Stomach smooth muscle (tissue), 2 donors: ENCODE measurements around the gene AAMP.

ENCODE experiments used
- H3K27ac ChIP-seq: one replicate; pipeline ENCODE4 v1.7.0; 2013; ENCODE audit warnings: mild to moderate bottlenecking, low read length, inconsistent platforms
- H3K27me3 ChIP-seq, 2 donors: one replicate each; pipeline ENCODE4 v1.7.0; 2013; ENCODE audit warnings: low read length in 2 of 2; ENCODE audit not compliant: insufficient read depth in 2 of 2, control insufficient read depth in 1 of 2
- H3K36me3 ChIP-seq, 2 donors: one replicate each; pipeline ENCODE4 v1.7.0; 2013; ENCODE audit warnings: low read length in 2 of 2; ENCODE audit not compliant: control insufficient read depth in 2 of 2, insufficient read depth in 2 of 2
- H3K4me1 ChIP-seq: one replicate; pipeline ENCODE4 v1.7.0; 2013; ENCODE audit warnings: low read length; ENCODE audit not compliant: control insufficient read depth, insufficient read depth
- H3K4me3 ChIP-seq, 2 donors: one replicate each; pipeline ENCODE4 v1.7.0; 2013; ENCODE audit warnings: low read length in 2 of 2
- H3K9ac ChIP-seq, 2 donors: one replicate each; pipeline ENCODE4 v1.7.0; 2013; ENCODE audit warnings: low read length in 2 of 2, mild to moderate bottlenecking in 1 of 2
- H3K9me3 ChIP-seq, 2 donors: one replicate each; pipeline ENCODE4 v1.7.0; 2013; ENCODE audit warnings: low read length in 2 of 2; ENCODE audit not compliant: control insufficient read depth in 2 of 2
- donor health status: healthy.
- donor health status: Pancreatic carcinoma.

The AAMP gene

GRCh38 chr2:218256612-218257350 is 13.2 kb downstream of the AAMP start:
- no peak overlapping the region for H3K9ac ChIP-seq
- peaks cover 42% of the 10 kb centered on the region for H3K4me1 ChIP-seq
- peak overlapping the region; percentile 6 for H3K27ac ChIP-seq
- no peak overlapping the region for H3K4me3 ChIP-seq
- H3K27me3 ChIP-seq = no peaks in the 10 kb centered on the region
- no peaks in the 10 kb centered on the region for H3K9me3 ChIP-seq
- peaks cover 39% of the 10 kb centered on the region in 2 donors for H3K36me3 ChIP-seq

DNA sequence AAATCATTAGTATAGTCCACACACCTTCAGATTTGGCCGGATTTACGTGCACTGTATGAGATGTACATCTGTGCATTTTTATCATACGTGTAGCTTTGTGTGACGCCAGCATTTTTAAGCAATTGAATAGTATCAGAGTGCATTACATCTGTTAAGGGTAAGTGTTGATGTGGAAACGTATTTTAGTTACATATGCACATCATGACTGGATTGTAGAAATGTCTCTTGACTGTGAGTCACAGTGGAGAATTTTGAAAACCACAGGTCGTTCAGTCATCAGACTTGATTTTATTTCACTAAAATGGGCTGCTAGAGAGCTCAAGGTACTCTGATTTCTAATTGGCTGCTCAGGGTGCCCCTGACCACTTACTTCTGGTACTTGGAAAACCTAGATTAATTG is 14.5 kb downstream of the AAMP start:
- Histone ChIP-seq H3K4me3 (no peak overlapping the region), H3K36me3 (peaks cover 50 to 51% of the 10 kb centered on the region in 2 donors), H3K27ac (no peak overlapping the region), H3K4me1 (peaks cover 29% of the 10 kb centered on the region), H3K9me3 (no peaks in the 10 kb centered on the region), H3K9ac (no peak overlapping the region), H3K27me3 (no peaks in the 10 kb centered on the region)

DNA sequence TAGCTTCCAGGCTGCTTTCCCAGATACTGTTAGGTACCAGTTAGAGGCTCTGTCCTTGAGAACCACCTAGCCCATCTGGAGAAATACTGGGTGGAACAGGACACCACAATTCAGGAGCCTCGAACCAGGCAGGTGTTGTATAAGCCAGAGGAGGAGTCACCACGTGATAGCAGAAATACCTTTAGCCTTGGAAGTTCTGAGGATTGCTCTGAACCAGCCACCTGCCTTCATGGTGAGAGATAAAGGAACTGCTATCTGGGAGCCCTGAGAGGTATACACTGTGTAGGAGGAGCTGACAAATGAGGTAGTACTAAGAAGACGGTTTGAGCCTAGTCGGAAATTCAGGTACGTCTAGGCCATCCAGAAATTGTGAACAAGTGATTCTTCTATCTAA is 16.7 kb downstream of the AAMP start:
- Histone ChIP-seq H3K27ac (no peak overlapping the region), H3K4me1 (peaks cover 8% of the 10 kb centered on the region), H3K27me3 (no peaks in the 10 kb centered on the region), H3K36me3 (peaks cover 68% of the 10 kb centered on the region in 2 donors), H3K9me3 (no peaks in the 10 kb centered on the region), H3K4me3 (no peak overlapping the region), H3K9ac (no peak overlapping the region)

DNA sequence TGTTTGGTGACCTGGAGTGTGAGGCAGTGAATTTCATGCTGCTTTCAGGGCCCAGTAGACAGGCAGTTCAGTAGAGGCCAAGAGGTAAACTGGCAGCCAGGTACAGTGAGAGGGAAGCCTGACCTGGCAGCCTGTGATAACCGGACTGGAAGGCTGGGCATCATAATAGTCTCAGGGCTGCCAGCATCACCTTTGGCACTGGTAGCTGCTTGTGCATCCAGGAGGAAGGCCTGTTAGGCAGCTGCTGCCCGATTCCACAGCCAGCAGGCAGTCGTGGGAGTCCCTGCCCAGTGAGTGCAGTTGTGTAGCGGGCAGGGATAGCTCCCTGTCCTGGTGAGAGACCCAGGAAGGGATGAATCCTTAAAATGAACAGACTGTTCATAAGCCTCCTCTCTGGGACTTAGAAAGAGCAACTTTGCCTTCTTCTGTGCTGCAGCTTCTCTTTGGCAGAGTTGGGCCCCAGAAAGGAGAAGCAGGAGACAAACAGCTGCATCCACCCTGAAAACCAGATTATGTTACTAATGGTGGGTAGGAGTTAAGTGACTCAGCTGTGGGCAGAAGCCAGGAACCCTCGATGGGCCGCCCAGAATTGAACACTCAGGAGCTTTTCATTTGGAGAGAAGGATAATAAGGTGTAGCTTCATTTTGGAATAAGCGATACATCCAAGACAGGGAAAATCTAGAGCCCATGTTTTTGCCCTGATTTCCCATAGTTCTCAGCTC is 17.3 kb downstream of the AAMP start:
- H3K4me3 ChIP-seq = no peak overlapping the region
- H3K27ac ChIP-seq = peak overlapping the region; percentile 11
- H3K27me3 ChIP-seq = no peaks in the 10 kb centered on the region
- peaks cover 8% of the 10 kb centered on the region for H3K4me1 ChIP-seq
- H3K36me3 ChIP-seq = peaks cover 72 to 73% of the 10 kb centered on the region in 2 donors
- no peak overlapping the region for H3K9ac ChIP-seq
- H3K9me3 ChIP-seq = no peaks in the 10 kb centered on the region

DNA sequence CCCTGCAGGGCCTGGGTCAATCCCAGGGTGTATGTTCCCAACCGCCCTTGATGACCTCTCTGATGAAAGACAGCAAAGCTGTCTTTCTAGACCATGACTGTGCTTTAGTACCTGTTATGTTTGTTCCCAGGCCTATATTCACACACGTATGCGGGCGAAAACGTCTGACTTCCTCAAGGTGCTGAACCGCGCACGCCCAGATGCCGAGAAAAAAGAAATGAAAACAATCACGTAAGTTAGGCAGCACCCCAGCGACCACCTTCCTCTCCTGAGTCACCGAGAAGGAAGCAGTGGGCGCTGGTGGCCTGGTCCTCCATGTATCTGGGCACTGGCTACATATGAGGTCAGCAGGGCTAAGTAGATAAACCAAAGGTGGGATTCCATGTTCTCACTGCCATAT is 20.2 kb downstream of the AAMP start:
- H3K27me3 ChIP-seq = no peaks in the 10 kb centered on the region
- no peak overlapping the region for H3K27ac ChIP-seq
- no peak overlapping the region for H3K9ac ChIP-seq
- peaks cover 78 to 83% of the 10 kb centered on the region in 2 donors for H3K36me3 ChIP-seq
- no peaks in the 10 kb centered on the region for H3K9me3 ChIP-seq
- no peak overlapping the region for H3K4me3 ChIP-seq
- H3K4me1 ChIP-seq = peaks cover 8% of the 10 kb centered on the region

DNA sequence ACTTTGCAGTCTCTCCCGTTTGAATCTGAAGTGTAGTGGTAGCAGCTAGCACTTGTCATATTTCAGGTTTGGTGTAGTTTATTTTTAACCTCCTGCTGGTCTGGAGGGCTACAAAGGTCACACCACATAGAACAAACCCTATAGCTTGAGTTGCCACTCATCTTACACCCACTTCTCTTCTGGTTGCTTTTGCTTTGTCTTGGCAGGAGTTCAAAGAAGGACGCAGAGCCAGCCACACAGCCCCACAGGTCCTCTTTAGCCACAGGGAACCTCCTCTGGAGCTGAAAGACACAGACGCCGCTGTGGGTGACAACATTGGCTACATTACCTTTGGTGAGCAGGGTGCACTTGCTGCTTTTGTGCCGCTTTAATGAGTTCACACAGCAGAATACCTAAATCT is 24.7 kb downstream of the AAMP start:
- no peaks in the 10 kb centered on the region for H3K27me3 ChIP-seq

DNA sequence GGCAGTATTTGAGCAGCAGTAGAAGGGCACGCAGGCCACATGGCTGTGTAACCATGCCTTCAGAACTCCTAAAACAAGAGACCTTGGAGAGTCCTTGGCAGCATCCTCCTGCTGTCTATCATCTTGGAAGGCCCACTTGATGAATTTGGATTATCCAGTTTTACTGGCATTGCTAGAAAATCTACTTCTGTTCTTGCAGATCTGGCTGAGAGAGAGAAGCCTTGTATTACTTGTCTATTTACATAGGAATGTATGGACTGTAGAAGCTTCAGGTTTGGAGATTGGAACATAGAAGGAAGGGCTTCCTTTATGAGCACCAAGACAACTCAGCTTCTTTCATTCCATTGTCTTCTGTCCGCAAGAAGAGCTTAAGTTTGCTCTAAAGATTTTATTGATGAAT is 25.3 kb downstream of the AAMP start:
- H3K4me1 ChIP-seq = no peaks in the 10 kb centered on the region
- no peak overlapping the region for H3K9ac ChIP-seq
- no peak overlapping the region for H3K27ac ChIP-seq
- H3K27me3 ChIP-seq = no peaks in the 10 kb centered on the region
- peaks cover 55 to 65% of the 10 kb centered on the region in 2 donors for H3K36me3 ChIP-seq
- no peak overlapping the region for H3K4me3 ChIP-seq
- H3K9me3 ChIP-seq = no peaks in the 10 kb centered on the region

More for the DNA sequence above, 24.7 kb downstream of the AAMP start:
- Histone ChIP-seq H3K27ac (no peak overlapping the region), H3K9ac (no peak overlapping the region), H3K4me3 (no peak overlapping the region), H3K36me3 (peaks cover 57 to 65% of the 10 kb centered on the region in 2 donors), H3K9me3 (no peaks in the 10 kb centered on the region), H3K4me1 (no peaks in the 10 kb centered on the region)

DNA sequence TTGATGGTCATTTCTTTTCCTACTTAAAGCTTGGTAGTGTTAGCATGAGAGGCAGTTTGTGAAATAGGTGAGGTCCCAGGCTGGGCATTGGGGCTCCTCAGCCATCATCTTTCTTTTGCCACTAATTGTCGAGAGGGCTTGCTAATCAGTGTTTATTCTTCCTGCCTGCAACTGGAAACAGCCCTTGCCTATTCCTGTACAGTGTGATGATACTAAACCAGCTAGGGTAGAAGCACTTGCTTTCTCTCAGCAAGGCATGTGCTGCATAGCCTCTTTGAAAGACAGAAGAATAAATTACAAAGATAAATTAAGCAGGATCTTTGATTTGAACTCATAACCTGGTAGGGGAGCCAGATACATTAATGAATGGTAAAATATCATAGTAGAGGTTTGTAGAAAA is 25.7 kb downstream of the AAMP start:
- Histone ChIP-seq H3K9me3 (no peaks in the 10 kb centered on the region), H3K36me3 (peaks cover 54 to 65% of the 10 kb centered on the region in 2 donors), H3K9ac (no peak overlapping the region), H3K4me3 (no peak overlapping the region), H3K27ac (no peak overlapping the region), H3K27me3 (no peaks in the 10 kb centered on the region), H3K4me1 (no peaks in the 10 kb centered on the region)

GRCh38 chr2:218238887-218239286 is 31.1 kb downstream of the AAMP start:
- Histone ChIP-seq H3K9ac (no peak overlapping the region), H3K4me3 (no peak overlapping the region), H3K4me1 (no peaks in the 10 kb centered on the region), H3K9me3 (no peaks in the 10 kb centered on the region), H3K36me3 (peaks cover 50 to 54% of the 10 kb centered on the region in 2 donors), H3K27me3 (no peaks in the 10 kb centered on the region), H3K27ac (no peak overlapping the region)

DNA sequence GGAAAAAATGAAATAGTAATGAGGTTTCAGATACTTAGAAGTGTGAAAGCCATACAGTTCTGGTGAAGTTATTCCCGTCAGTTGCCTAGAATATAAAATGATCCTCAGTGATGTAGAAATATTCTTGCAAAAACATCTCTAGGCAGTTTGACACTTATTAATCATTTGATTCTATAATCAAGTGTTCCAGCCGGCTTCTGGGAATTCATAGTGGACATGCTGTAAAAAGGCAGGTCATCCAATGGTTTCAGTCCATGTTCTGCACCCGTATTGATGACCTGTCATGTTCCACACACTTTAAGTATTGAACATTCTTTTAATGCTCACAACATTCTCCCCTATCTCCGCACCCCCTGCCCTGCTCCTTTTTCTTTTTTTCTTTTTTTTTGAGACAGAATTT is 33.1 kb downstream of the AAMP start:
- no peaks in the 10 kb centered on the region for H3K27me3 ChIP-seq
- H3K36me3 ChIP-seq = peaks cover 41 to 48% of the 10 kb centered on the region in 2 donors
- H3K9ac ChIP-seq = no peak overlapping the region
- no peaks in the 10 kb centered on the region for H3K9me3 ChIP-seq
- no peak overlapping the region for H3K27ac ChIP-seq
- H3K4me1 ChIP-seq = no peaks in the 10 kb centered on the region
- no peak overlapping the region for H3K4me3 ChIP-seq

- Histone ChIP-seq H3K9me3 (no peaks in the 10 kb centered on the region), H3K27me3 (no peaks in the 10 kb centered on the region), H3K4me1 (peaks cover 5% of the 10 kb centered on the region), H3K9ac (no peak overlapping the region), H3K27ac (no peak overlapping the region), H3K4me3 (no peak overlapping the region), H3K36me3 (peaks cover 51 to 54% of the 10 kb centered on the region in 2 donors)
Measured at GRCh38 chr2:218235017-218235416, 34.9 kb downstream of the AAMP start.
